ENCODE measurements around the gene RTEL1. TPM values are rescaled to one million over a fixed set of nuclear protein-coding genes. Genes with fewer than 3 reads are reported as not detected.

Gene RTEL1
- total and polyA plus RNA-seq, 9 of the 15 experiments (the other 6 are each of a cell fraction or from before 2014, with no cell fraction given) = 0.36 to 61.0 (median 17.9) TPM

GRCh38 chr20:63740070-63740626 is 82.0 kb downstream of the RTEL1 start (continued):
- TF ChIP-seq SIN3B (IDR thresholded peaks at IDR 0.05; ENCODE audit: low read depth) (peak; percentile 15; the same call in 1 of the 2 replicates), E2F5 (CRISPR knock-in tag; IDR thresholded peaks at IDR 0.05) (no peak), SREBF1 (IDR thresholded peaks at IDR 0.05; ENCODE audit: borderline replicate concordance, low read depth, low read length) (no peak), TCFL5 (CRISPR knock-in tag; conservative IDR thresholded peaks at IDR 0.05) (no peak), ZNF764 (CRISPR knock-in tag; IDR thresholded peaks at IDR 0.05; ENCODE audit: low read depth) (no peak), MIER1 (IDR thresholded peaks at IDR 0.05; ENCODE audit: low read depth) (no peak), ZBTB5 (IDR thresholded peaks at IDR 0.05) (no peak), KHSRP (IDR thresholded peaks at IDR 0.05) (no peak), FOSL1 (tag; conservative IDR thresholded peaks at IDR 0.05) (0 out of 2 replicates have a peak, but pooled peaks have one; percentile 1), FOXJ2 (tag; IDR thresholded peaks at IDR 0.05) (no peak), SNRNP70 (optimal IDR thresholded peaks at IDR 0.05; ENCODE audit: low read depth, low read length) (no peak), RAD21 (CRISPR knock-in tag; conservative IDR thresholded peaks at IDR 0.05 in 1 of 2, IDR thresholded peaks at IDR 0.05 in 1 of 2) (no peak), FOS (IDR thresholded peaks at IDR 0.05; ENCODE audit: extremely low read depth, insufficient read length) (no peak), ZNF518B (CRISPR knock-in tag; IDR thresholded peaks at IDR 0.05) (no peak), ZBTB7A (IDR thresholded peaks at IDR 0.05; ENCODE audit: borderline replicate concordance, control insufficient read depth, low read depth, low read length) (peak; percentile 74; the same call in 1 of the 2 replicates), ZZZ3 (IDR thresholded peaks at IDR 0.05) (no peak), PBX2 (CRISPR knock-in tag; IDR thresholded peaks at IDR 0.05; ENCODE audit: low read depth) (no peak), PBX2 (tag; conservative IDR thresholded peaks at IDR 0.05; ENCODE audit: low read depth) (no peak)
